ENCODE data around the gene AGBL1. TPM values are rescaled to one million over a fixed set of nuclear protein-coding genes. Genes with fewer than 3 reads are reported as not detected.
A peak's percentile ranks its signal among the peaks of the same experiment; 100 is the strongest.

AGBL1 gene
- total RNA-seq, 6 experiments from 2014 or later: not detected

- H3K9me3 ChIP-seq: no peaks in the 10 kb centered on the region
- H3K36me3 ChIP-seq: no peaks in the 10 kb centered on the region
- 20% methylated on average over 4 of the region's 6 CpGs for WGBS (ENCODE audit: insufficient coverage, low coverage, low lambda C conversion rate, missing lambda C conversion rate)
- intact Hi-C loops (cut with DNase I): no loop called here
- H3K4me3 ChIP-seq: no peak overlapping the region
- ATAC-seq: peak; percentile 72 to 100 (median 88)
- H3K4me1 ChIP-seq: no peaks in the 10 kb centered on the region
- TF ChIP-seq, protein P1, sequence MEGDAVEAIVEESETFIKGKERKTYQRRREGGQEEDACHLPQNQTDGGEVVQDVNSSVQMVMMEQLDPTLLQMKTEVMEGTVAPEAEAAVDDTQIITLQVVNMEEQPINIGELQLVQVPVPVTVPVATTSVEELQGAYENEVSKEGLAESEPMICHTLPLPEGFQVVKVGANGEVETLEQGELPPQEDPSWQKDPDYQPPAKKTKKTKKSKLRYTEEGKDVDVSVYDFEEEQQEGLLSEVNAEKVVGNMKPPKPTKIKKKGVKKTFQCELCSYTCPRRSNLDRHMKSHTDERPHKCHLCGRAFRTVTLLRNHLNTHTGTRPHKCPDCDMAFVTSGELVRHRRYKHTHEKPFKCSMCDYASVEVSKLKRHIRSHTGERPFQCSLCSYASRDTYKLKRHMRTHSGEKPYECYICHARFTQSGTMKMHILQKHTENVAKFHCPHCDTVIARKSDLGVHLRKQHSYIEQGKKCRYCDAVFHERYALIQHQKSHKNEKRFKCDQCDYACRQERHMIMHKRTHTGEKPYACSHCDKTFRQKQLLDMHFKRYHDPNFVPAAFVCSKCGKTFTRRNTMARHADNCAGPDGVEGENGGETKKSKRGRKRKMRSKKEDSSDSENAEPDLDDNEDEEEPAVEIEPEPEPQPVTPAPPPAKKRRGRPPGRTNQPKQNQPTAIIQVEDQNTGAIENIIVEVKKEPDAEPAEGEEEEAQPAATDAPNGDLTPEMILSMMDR (IDR thresholded peaks at IDR 0.05): peak; percentile 31 to 43 (median 38)
- no peak for TF ChIP-seq POLR2A (IDR thresholded peaks at IDR 0.05)
- H3K27me3 ChIP-seq: peaks cover 0 to 5% of the 10 kb centered on the region in 2 donors
- peak in 2 of 3 donors; percentile 43 to 68 for DNase-seq
- no peak overlapping the region for H3K27ac ChIP-seq
Observed at GRCh38 chr15:86624261-86625036, 544.8 kb downstream of the AGBL1 start.

GRCh38 chr15:86629409-86630356 is 550.0 kb downstream of the AGBL1 start:
- H3K27me3 ChIP-seq: no peaks in the 10 kb centered on the region
- ATAC-seq: no peak

DNA sequence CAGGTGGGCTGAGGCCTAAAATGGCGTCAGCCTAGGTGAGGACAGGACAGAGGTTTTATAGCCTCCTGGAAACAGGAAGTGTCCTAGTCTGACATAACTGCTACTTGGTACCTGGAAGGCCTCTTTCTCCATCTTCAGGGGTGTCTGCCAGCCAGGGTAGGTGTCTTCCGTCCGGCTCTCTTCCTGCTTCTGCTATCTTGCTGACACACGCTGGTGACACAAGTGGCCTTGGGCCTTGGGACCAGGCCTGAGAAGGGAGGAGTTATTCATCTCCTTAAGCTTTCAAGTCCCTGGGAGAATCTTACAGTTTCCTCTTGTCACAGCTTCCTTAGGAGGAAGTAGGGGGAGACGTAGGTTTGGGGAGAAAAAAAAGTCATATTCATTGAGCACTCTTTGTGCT is 551.3 kb downstream of the AGBL1 start:
- Histone ChIP-seq H3K4me1 (no peaks in the 10 kb centered on the region), H3K9me3 (no peaks in the 10 kb centered on the region), H3K27me3 (no peaks in the 10 kb centered on the region), H3K36me3 (no peaks in the 10 kb centered on the region), H3K4me3 (no peak overlapping the region), H3K27ac (no peak overlapping the region)
- no peak for TF ChIP-seq POLR2A (IDR thresholded peaks at IDR 0.05)
- TF ChIP-seq, protein P1 (IDR thresholded peaks at IDR 0.05): no peak
- ATAC-seq: no peak
- intact Hi-C loops (cut with DNase I): no loop called here
- no peak for DNase-seq
- WGBS (ENCODE audit: insufficient coverage, low coverage, low lambda C conversion rate, missing lambda C conversion rate): 40% methylated on average over 3 of the region's 5 CpGs

More at GRCh38 chr15:86629409-86630356, 550.0 kb downstream of the AGBL1 start:
- Histone ChIP-seq H3K4me1 (no peaks in the 10 kb centered on the region), H3K27ac (no peak overlapping the region), H3K4me3 (no peak overlapping the region), H3K9me3 (no peaks in the 10 kb centered on the region), H3K36me3 (no peaks in the 10 kb centered on the region)
- WGBS (ENCODE audit: insufficient coverage, low coverage, low lambda C conversion rate, missing lambda C conversion rate): 54% methylated on average over 6 of the region's 7 CpGs
- DNase-seq: no peak
- intact Hi-C loops (cut with DNase I): no loop called here
- TF ChIP-seq, protein P1 (IDR thresholded peaks at IDR 0.05): no peak
- TF ChIP-seq POLR2A (IDR thresholded peaks at IDR 0.05): no peak

DNA sequence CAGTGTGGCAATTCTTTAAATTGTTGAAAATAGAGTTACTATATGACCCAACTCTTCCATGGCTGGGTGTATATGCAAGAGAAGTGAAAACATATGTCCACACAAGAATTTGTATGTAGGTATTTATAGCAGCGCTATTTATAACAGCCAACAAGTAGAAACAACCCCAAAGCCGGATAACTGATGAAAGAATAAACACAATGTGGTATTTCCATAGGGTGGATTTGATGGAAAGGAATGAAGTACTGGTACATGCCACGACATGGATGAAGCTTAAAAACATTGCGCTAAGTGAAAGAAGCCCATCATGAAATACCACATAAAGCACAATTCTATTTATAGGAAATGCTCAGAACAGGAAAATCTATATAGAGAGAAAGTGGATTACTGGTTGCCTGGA is 554.5 kb downstream of the AGBL1 start:
- H3K4me3 ChIP-seq: no peak overlapping the region
- no peaks in the 10 kb centered on the region for H3K27me3 ChIP-seq
- H3K36me3 ChIP-seq: no peaks in the 10 kb centered on the region
- WGBS (ENCODE audit: insufficient coverage, low coverage, low lambda C conversion rate, missing lambda C conversion rate): 75% methylated on average over 4 of the region's 4 CpGs
- H3K27ac ChIP-seq: no peak overlapping the region
- intact Hi-C loops (cut with DNase I): no loop called here
- no peaks in the 10 kb centered on the region for H3K4me1 ChIP-seq
- DNase-seq (no peak), ATAC-seq (no peak)
- H3K9me3 ChIP-seq: no peaks in the 10 kb centered on the region
- TF ChIP-seq, protein P1 (IDR thresholded peaks at IDR 0.05): no peak

Data from right lobe of liver (tissue), 6 donors.